Parathyroid adenoma (tissue), 2 donors: ENCODE results near the gene PPT1.

Experiments used
- H2AFZ ChIP-seq: fragments of 300-600 bp; sonication (generic); one replicate; pipeline ENCODE4 v1.7.0; 2017; ENCODE audit warnings: antibody characterized with exemption, mild to moderate bottlenecking
- H3K27ac ChIP-seq: fragments of 300-600 bp; sonication (generic); one replicate; pipeline ENCODE4 v1.7.0; 2017
- H3K27me3 ChIP-seq: fragments of 300-600 bp; sonication (generic); one replicate; pipeline ENCODE4 v1.7.0; 2017; ENCODE audit warnings: low read length; ENCODE audit not compliant: control insufficient read depth, insufficient read depth
- H3K36me3 ChIP-seq: fragments of 300-600 bp; sonication (generic); one replicate; pipeline ENCODE4 v1.7.0; 2017; ENCODE audit warnings: low read length; ENCODE audit not compliant: control insufficient read depth, insufficient read depth
- H3K4me1 ChIP-seq: fragments of 300-600 bp; sonication (generic); one replicate; pipeline ENCODE4 v1.7.0; 2017; ENCODE audit warnings: control low read depth
- H3K4me2 ChIP-seq: fragments of 300-600 bp; sonication (generic); one replicate; pipeline ENCODE4 v1.7.0; 2017; ENCODE audit warnings: low read length
- H3K4me3 ChIP-seq: fragments of 300-600 bp; sonication (generic); one replicate; pipeline ENCODE4 v1.7.0; 2017; ENCODE audit warnings: low read depth, low read length
- H3K79me2 ChIP-seq: fragments of 300-600 bp; sonication (generic); one replicate; pipeline ENCODE4 v1.7.0; 2017; ENCODE audit warnings: control low read depth
- H3K9ac ChIP-seq: fragments of 300-600 bp; sonication (generic); one replicate; pipeline ENCODE4 v1.7.0; 2017; ENCODE audit warnings: mild to moderate bottlenecking
- H3K9me3 ChIP-seq: fragments of 300-600 bp; sonication (generic); one replicate; pipeline ENCODE4 v1.7.0; 2017; ENCODE audit warnings: low read length; ENCODE audit not compliant: control insufficient read depth
- CTCF ChIP-seq: fragments of 300-600 bp; sonication (generic); IDR thresholded peaks from one replicate; pipeline ENCODE4 v1.7.0; 2017; ENCODE audit warnings: antibody characterized with exemption, mild to moderate bottlenecking
- donor health status: primary hyperparathyroidism.

Gene PPT1

GRCh38 chr1:40024671-40025070 lies 72.4 kb downstream of the PPT1 start:
- Histone ChIP-seq H3K27ac (no peak overlapping the region), H3K27me3 (no peaks in the 10 kb centered on the region), H3K4me3 (no peak overlapping the region), H2AFZ (no peak overlapping the region), H3K9ac (no peak overlapping the region), H3K4me2 (no peak overlapping the region), H3K36me3 (no peaks in the 10 kb centered on the region), H3K4me1 (no peaks in the 10 kb centered on the region), H3K9me3 (no peaks in the 10 kb centered on the region), H3K79me2 (no peaks in the 10 kb centered on the region)
- no peak for TF ChIP-seq CTCF

DNA sequence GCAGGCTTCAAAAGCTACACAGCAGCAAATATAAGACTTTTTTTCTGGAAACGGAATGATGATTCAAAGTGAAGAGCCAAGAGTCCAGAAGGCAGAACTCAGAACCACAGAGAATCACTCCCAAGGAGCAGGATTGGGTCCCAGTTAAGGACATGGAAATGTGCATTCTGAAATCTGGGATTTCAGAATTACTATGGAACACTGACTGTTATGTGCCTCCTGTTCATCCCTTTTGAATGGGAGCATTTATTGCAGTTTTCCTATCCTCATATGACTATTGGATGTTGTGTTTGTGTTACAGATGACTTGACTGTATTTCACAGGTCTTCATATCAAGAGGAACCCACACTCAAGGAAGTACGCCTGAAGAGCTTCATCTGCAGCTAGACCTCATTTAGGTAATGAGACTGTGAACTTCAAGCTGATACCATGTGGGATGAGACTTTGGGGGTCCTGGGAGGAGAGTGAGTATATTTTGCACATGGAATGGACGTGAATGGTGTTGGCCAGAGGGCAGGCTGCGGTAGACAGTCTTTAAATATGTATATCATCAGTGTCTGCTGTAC lies 73.6 kb downstream of the PPT1 start:
- Histone ChIP-seq H2AFZ (no peak overlapping the region), H3K9ac (no peak overlapping the region), H3K4me2 (no peak overlapping the region), H3K4me1 (no peaks in the 10 kb centered on the region), H3K79me2 (no peaks in the 10 kb centered on the region), H3K9me3 (no peaks in the 10 kb centered on the region), H3K36me3 (no peaks in the 10 kb centered on the region), H3K27me3 (no peaks in the 10 kb centered on the region), H3K27ac (no peak overlapping the region), H3K4me3 (no peak overlapping the region)
- no peak for TF ChIP-seq CTCF
